ENCODE data around the gene DDN. TPM values are rescaled to one million over a fixed set of nuclear protein-coding genes. Genes with fewer than 3 reads are reported as not detected.
A peak's percentile ranks its signal among the peaks of the same experiment; 100 is the strongest.

DDN gene
- polyA plus RNA-seq, 1 of the 3 experiments (the other 2 are of a cell fraction): 0.20 TPM

GRCh38 chr12:48954841-48955501 is 44.2 kb downstream of the DDN start:
- Histone ChIP-seq H3K79me2 (ENCODE audit: insufficient read depth) (peaks cover 74% of the 10 kb centered on the region), H3K4me2 (peak overlapping the region; percentile 70), H3K36me3 (replicated peaks in 1 of 2; ENCODE audit: control insufficient read depth in 1 of 2, insufficient read depth in 2 of 2, low read length in 1 of 2) (peaks cover 32 to 40% of the 10 kb centered on the region in 2 experiments), H2AFZ (ENCODE audit: low read depth) (no peak overlapping the region), H3K9me2 (no peaks in the 10 kb centered on the region), H3K27me3 (ENCODE audit: insufficient read depth) (no peaks in the 10 kb centered on the region), H4K20me1 (ENCODE audit: insufficient read depth) (peaks cover 59% of the 10 kb centered on the region), H3K9ac (no peak overlapping the region), H3F3A (replicated peaks; ENCODE audit: insufficient read depth) (peaks cover 11% of the 10 kb centered on the region), H3K4me1 (ENCODE audit: control insufficient read depth in 1 of 2, insufficient read depth in 2 of 2, low read depth in 1 of 2, low read length in 1 of 2) (peaks cover 7 to 16% of the 10 kb centered on the region in 2 experiments; a peak in 3 of 4 replicates), H3K4me3 (ENCODE audit: low read depth in 2 of 2, low read length in 1 of 2) (peak overlapping the region in 1 of 2 experiments; percentile 96; a peak in 1 of 4 replicates), H3K9me3 (no peaks in the 10 kb centered on the region), H3K27ac (ENCODE audit: low read depth in 2 of 2, low read length in 1 of 2) (no peak overlapping the region)
- TF ChIP-seq, protein P1, sequence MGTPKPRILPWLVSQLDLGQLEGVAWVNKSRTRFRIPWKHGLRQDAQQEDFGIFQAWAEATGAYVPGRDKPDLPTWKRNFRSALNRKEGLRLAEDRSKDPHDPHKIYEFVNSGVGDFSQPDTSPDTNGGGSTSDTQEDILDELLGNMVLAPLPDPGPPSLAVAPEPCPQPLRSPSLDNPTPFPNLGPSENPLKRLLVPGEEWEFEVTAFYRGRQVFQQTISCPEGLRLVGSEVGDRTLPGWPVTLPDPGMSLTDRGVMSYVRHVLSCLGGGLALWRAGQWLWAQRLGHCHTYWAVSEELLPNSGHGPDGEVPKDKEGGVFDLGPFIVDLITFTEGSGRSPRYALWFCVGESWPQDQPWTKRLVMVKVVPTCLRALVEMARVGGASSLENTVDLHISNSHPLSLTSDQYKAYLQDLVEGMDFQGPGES (IDR thresholded peaks at IDR 0.05; ENCODE audit: low read depth, low read length): no peak
- TF ChIP-seq TCF12 (IDR thresholded peaks at IDR 0.05) (no peak), FOXM1 (IDR thresholded peaks at IDR 0.05; ENCODE audit: low read depth) (no peak), MEF2A (IDR thresholded peaks at IDR 0.05; ENCODE audit: borderline replicate concordance, low read depth) (no peak), FOSL2 (IDR thresholded peaks at IDR 0.05; ENCODE audit: borderline replicate concordance, low read depth) (no peak), EP300 (IDR thresholded peaks at IDR 0.05; ENCODE audit: borderline replicate concordance in 1 of 2, low read depth in 1 of 2, low read length in 1 of 2) (no peak), ELF1 (IDR thresholded peaks at IDR 0.05) (no peak)
- 97% methylated on average over 3 of the region's 3 CpGs for WGBS (ENCODE audit: low lambda C conversion rate)
- CTCF ChIA-PET: interaction anchor here (1.5 to 5.5 kb wide), 4 partner anchors 18 to 102 kb away, joined by 6 to 52 read pairs (median 14); partner anchors contain the start of gene WNT1
- no peak for DNase-seq
- POLR2A ChIA-PET: interaction anchor here (0.6 kb wide), 1 partner anchor 135 kb away, joined by 3 read pairs; no protein-coding TSS in a partner anchor

DNA sequence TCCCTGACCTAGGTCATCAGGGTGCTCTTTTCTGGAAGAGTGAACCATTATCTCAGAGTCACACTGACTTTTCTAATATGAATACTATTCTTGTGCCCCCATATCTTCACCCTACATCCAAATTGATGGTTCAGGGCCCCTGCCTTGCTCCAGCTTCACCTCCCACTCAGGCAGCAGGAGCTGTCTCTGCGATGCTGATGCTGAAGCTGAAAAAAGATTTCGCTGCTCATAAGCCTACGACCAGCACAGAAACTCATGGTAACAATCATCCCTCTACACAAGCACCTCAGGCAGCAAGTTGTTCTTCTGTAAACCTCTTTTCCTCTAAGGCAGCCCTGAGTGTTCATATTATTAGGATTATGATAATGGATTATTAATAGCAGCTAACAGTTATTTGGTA is 45.1 kb downstream of the DDN start:
- Histone ChIP-seq H3K36me3 (replicated peaks in 1 of 2; ENCODE audit: control insufficient read depth in 1 of 2, insufficient read depth in 2 of 2, low read length in 1 of 2) (peaks cover 35 to 48% of the 10 kb centered on the region in 2 experiments), H3F3A (replicated peaks; ENCODE audit: insufficient read depth) (peaks cover 11% of the 10 kb centered on the region), H3K9ac (no peak overlapping the region), H3K9me3 (no peaks in the 10 kb centered on the region), H3K27ac (ENCODE audit: low read depth in 2 of 2, low read length in 1 of 2) (no peak overlapping the region), H3K27me3 (ENCODE audit: insufficient read depth) (no peaks in the 10 kb centered on the region), H3K4me3 (ENCODE audit: low read depth in 2 of 2, low read length in 1 of 2) (no peak overlapping the region), H3K4me2 (no peak overlapping the region), H3K9me2 (no peaks in the 10 kb centered on the region), H2AFZ (ENCODE audit: low read depth) (no peak overlapping the region), H4K20me1 (ENCODE audit: insufficient read depth) (peaks cover 67% of the 10 kb centered on the region), H3K4me1 (ENCODE audit: control insufficient read depth in 1 of 2, insufficient read depth in 2 of 2, low read depth in 1 of 2, low read length in 1 of 2) (peaks cover 7 to 16% of the 10 kb centered on the region in 2 experiments; a peak in 3 of 4 replicates), H3K79me2 (ENCODE audit: insufficient read depth) (peaks cover 83% of the 10 kb centered on the region)
- WGBS (ENCODE audit: low lambda C conversion rate): 100% methylated on average over 3 of the region's 3 CpGs
- no peak for DNase-seq
- TF ChIP-seq ELF1 (IDR thresholded peaks at IDR 0.05): no peak
- no peak for TF ChIP-seq CTCF (IDR thresholded peaks at IDR 0.05)
- no peak for TF ChIP-seq TCF12 (IDR thresholded peaks at IDR 0.05)
- TF ChIP-seq MXI1 (IDR thresholded peaks at IDR 0.05; ENCODE audit: low read depth, low read length): no peak
- no peak for TF ChIP-seq EP300 (IDR thresholded peaks at IDR 0.05; ENCODE audit: borderline replicate concordance in 1 of 2, low read depth in 1 of 2, low read length in 1 of 2)
- no peak for TF ChIP-seq YY1 (IDR thresholded peaks at IDR 0.05; ENCODE audit: low read depth)
- TF ChIP-seq, protein P2, sequence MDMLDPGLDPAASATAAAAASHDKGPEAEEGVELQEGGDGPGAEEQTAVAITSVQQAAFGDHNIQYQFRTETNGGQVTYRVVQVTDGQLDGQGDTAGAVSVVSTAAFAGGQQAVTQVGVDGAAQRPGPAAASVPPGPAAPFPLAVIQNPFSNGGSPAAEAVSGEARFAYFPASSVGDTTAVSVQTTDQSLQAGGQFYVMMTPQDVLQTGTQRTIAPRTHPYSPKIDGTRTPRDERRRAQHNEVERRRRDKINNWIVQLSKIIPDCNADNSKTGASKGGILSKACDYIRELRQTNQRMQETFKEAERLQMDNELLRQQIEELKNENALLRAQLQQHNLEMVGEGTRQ (IDR thresholded peaks at IDR 0.05; ENCODE audit: borderline replicate concordance, low read depth, low read length): no peak
- TF ChIP-seq, protein P3, sequence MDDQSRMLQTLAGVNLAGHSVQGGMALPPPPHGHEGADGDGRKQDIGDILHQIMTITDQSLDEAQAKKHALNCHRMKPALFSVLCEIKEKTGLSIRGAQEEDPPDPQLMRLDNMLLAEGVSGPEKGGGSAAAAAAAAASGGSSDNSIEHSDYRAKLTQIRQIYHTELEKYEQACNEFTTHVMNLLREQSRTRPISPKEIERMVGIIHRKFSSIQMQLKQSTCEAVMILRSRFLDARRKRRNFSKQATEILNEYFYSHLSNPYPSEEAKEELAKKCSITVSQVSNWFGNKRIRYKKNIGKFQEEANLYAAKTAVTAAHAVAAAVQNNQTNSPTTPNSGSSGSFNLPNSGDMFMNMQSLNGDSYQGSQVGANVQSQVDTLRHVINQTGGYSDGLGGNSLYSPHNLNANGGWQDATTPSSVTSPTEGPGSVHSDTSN (IDR thresholded peaks at IDR 0.05): no peak
- no peak for TF ChIP-seq TAF1 (IDR thresholded peaks at IDR 0.05; ENCODE audit: borderline replicate concordance, low read depth, low read length)
- CTCF ChIA-PET: interaction anchor here (1.2 to 5.5 kb wide), 5 partner anchors 17 to 101 kb away, joined by 4 to 52 read pairs (median 10); partner anchors contain the start of gene WNT1
- POLR2A ChIA-PET: interaction anchor here (0.6 kb wide), 1 partner anchor 134 kb away, joined by 3 read pairs; no protein-coding TSS in a partner anchor
